HEK293 (cell line): Measurements from ENCODE around the gene USP21.

Source experiments
- ATF2 ChIP-seq: fragments of 450-650 bp; formaldehyde crosslinking; IDR thresholded peaks from 2 replicates; pipeline ENCODE4 v1.5.1; 2016; ENCODE audit warnings: missing biosample characterization, missing genetic modification characterization, low read depth
- GLIS1 ChIP-seq: fragments of 450-650 bp; formaldehyde crosslinking; IDR thresholded peaks from 2 replicates; pipeline ENCODE4 v1.5.1; 2016; ENCODE audit warnings: missing biosample characterization, missing genetic modification characterization
- SP7 ChIP-seq: fragments of 450-650 bp; formaldehyde crosslinking; IDR thresholded peaks from 2 replicates; pipeline ENCODE4 v1.5.1; 2016; ENCODE audit warnings: missing biosample characterization, missing genetic modification characterization
- TSHZ1 ChIP-seq: fragments of 450-650 bp; formaldehyde crosslinking; IDR thresholded peaks from 2 replicates; pipeline ENCODE4 v1.5.1; 2016; ENCODE audit warnings: missing biosample characterization, missing genetic modification characterization, borderline replicate concordance
- ZBTB20 ChIP-seq: fragments of 450-650 bp; formaldehyde crosslinking; IDR thresholded peaks from 2 replicates; pipeline ENCODE4 v1.5.1; 2016; ENCODE audit warnings: missing biosample characterization, missing genetic modification characterization
- ZBTB7A ChIP-seq: fragments of 450-650 bp; formaldehyde crosslinking; IDR thresholded peaks from 2 replicates; pipeline ENCODE4 v1.5.1; 2016; ENCODE audit warnings: low read depth, missing biosample characterization, missing genetic modification characterization
- ZNF311 ChIP-seq: fragments of 450-650 bp; formaldehyde crosslinking; IDR thresholded peaks from 2 replicates; pipeline ENCODE4 v1.5.1; 2017; ENCODE audit warnings: missing biosample characterization, missing genetic modification characterization, borderline replicate concordance
- ZNF404 ChIP-seq: fragments of 450-650 bp; formaldehyde crosslinking; IDR thresholded peaks from 2 replicates; pipeline ENCODE4 v1.5.1; 2017; ENCODE audit warnings: missing biosample characterization, missing genetic modification characterization
- ZNF423 ChIP-seq: fragments of 450-650 bp; formaldehyde crosslinking; IDR thresholded peaks from 2 replicates; pipeline ENCODE4 v1.5.1; 2016; ENCODE audit warnings: missing biosample characterization, missing genetic modification characterization
- ZNF510 ChIP-seq: fragments of 450-650 bp; formaldehyde crosslinking; IDR thresholded peaks from 2 replicates; pipeline ENCODE4 v1.5.1; 2018; ENCODE audit warnings: mild to moderate bottlenecking, missing genetic modification characterization, missing biosample characterization; ENCODE audit not compliant: insufficient replicate concordance
- ZNF529 ChIP-seq: fragments of 450-650 bp; formaldehyde crosslinking; IDR thresholded peaks from 2 replicates; pipeline ENCODE4 v1.5.1; 2017; ENCODE audit warnings: missing genetic modification characterization, missing biosample characterization; ENCODE audit not compliant: insufficient replicate concordance
- ZNF530 ChIP-seq: fragments of 450-650 bp; formaldehyde crosslinking; IDR thresholded peaks from 2 replicates; pipeline ENCODE4 v1.5.1; 2016; ENCODE audit warnings: low read depth, missing biosample characterization, missing genetic modification characterization
- ZNF549 ChIP-seq: fragments of 450-650 bp; IDR thresholded peaks from 2 replicates; pipeline ENCODE4 v1.5.1; 2018; ENCODE audit warnings: missing biosample characterization, missing genetic modification characterization, mild to moderate bottlenecking, inconsistent platforms, moderate library complexity
- ZNF560 ChIP-seq: fragments of 450-650 bp; formaldehyde crosslinking; IDR thresholded peaks from 2 replicates; pipeline ENCODE4 v1.5.1; 2017; ENCODE audit warnings: missing biosample characterization, missing genetic modification characterization, borderline replicate concordance
- ZNF629 ChIP-seq: fragments of 450-650 bp; formaldehyde crosslinking; IDR thresholded peaks from 2 replicates; pipeline ENCODE4 v1.5.1; 2017; ENCODE audit warnings: missing biosample characterization, missing genetic modification characterization
- ZNF639 ChIP-seq: fragments of 450-650 bp; formaldehyde crosslinking; IDR thresholded peaks from 2 replicates; pipeline ENCODE4 v1.5.1; 2016; ENCODE audit warnings: missing biosample characterization, missing genetic modification characterization
- ZNF677 ChIP-seq: fragments of 450-650 bp; IDR thresholded peaks from 2 replicates; pipeline ENCODE4 v1.5.0; 2018; ENCODE audit warnings: missing biosample characterization, mild to moderate bottlenecking, missing genetic modification characterization, moderate library complexity
- ZNF704 ChIP-seq: fragments of 450-650 bp; formaldehyde crosslinking; IDR thresholded peaks from 2 replicates; pipeline ENCODE4 v1.5.1; 2016; ENCODE audit warnings: missing biosample characterization, missing genetic modification characterization
- ZNF837 ChIP-seq: fragments of 450-650 bp; formaldehyde crosslinking; IDR thresholded peaks from 2 replicates; pipeline ENCODE4 v1.5.1; 2016; ENCODE audit warnings: missing biosample characterization, missing genetic modification characterization
- ZSCAN23 ChIP-seq: fragments of 450-650 bp; formaldehyde crosslinking; IDR thresholded peaks from 2 replicates; pipeline ENCODE4 v1.5.1; 2016; ENCODE audit warnings: missing biosample characterization, missing genetic modification characterization
- TF ChIP-seq, protein P1 (sequence below): fragments of 450-650 bp; formaldehyde crosslinking; IDR thresholded peaks from 2 replicates; pipeline ENCODE4 v1.5.1; 2016; ENCODE audit warnings: missing biosample characterization, missing genetic modification characterization, borderline replicate concordance
- TF ChIP-seq, protein P2 (sequence below): fragments of 450-650 bp; formaldehyde crosslinking; IDR thresholded peaks from 2 replicates; pipeline ENCODE4 v1.5.0; 2017; ENCODE audit warnings: missing biosample characterization, missing genetic modification characterization, borderline replicate concordance
- TF ChIP-seq, protein P3 (sequence below): fragments of 450-650 bp; formaldehyde crosslinking; IDR thresholded peaks from 2 replicates; pipeline ENCODE4 v1.5.1; 2016; ENCODE audit warnings: missing biosample characterization, missing genetic modification characterization
- TF ChIP-seq, protein P4 (sequence below): fragments of 450-650 bp; formaldehyde crosslinking; IDR thresholded peaks from 2 replicates; pipeline ENCODE4 v1.5.1; 2016; ENCODE audit warnings: missing biosample characterization, missing genetic modification characterization

USP21 gene

GRCh38 chr1:161159087-161159912 lies at the start of gene USP21 (continued):
- TF ChIP-seq TSHZ1 (tag by site-specific recombination) (no peak), ZNF629 (tag by site-specific recombination) (peak; percentile 27; the same call in 1 of the 2 replicates), ZNF560 (tag by site-specific recombination) (no peak), ZNF404 (tag by site-specific recombination) (no peak), ZNF529 (tag by site-specific recombination) (no peak), ZSCAN23 (tag by site-specific recombination) (no peak), SP7 (tag by site-specific recombination) (peak; percentile 41; the same call in 1 of the 2 replicates), ZNF837 (tag by site-specific recombination) (no peak), GLIS1 (tag by site-specific recombination) (peak; percentile 43; the same call in 1 of the 2 replicates), ZNF530 (tag by site-specific recombination) (no peak), ZNF639 (tag by site-specific recombination) (peak; percentile 51; the same call in 1 of the 2 replicates), ZNF311 (tag by site-specific recombination) (no peak), ZNF677 (tag by site-specific recombination) (no peak), ZNF423 (tag by site-specific recombination) (no peak), ZBTB20 (tag by site-specific recombination) (peak; percentile 29; the same call in 1 of the 2 replicates), ZNF704 (tag by site-specific recombination) (no peak), ZNF510 (tag by site-specific recombination) (no peak), ATF2 (tag by site-specific recombination) (no peak), ZBTB7A (tag by site-specific recombination) (no peak), ZNF549 (no peak)
- TF ChIP-seq, protein P1, sequence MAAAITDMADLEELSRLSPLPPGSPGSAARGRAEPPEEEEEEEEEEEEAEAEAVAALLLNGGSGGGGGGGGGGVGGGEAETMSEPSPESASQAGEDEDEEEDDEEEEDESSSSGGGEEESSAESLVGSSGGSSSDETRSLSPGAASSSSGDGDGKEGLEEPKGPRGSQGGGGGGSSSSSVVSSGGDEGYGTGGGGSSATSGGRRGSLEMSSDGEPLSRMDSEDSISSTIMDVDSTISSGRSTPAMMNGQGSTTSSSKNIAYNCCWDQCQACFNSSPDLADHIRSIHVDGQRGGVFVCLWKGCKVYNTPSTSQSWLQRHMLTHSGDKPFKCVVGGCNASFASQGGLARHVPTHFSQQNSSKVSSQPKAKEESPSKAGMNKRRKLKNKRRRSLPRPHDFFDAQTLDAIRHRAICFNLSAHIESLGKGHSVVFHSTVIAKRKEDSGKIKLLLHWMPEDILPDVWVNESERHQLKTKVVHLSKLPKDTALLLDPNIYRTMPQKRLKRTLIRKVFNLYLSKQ (tag by site-specific recombination), result no peak
- TF ChIP-seq, protein P2, sequence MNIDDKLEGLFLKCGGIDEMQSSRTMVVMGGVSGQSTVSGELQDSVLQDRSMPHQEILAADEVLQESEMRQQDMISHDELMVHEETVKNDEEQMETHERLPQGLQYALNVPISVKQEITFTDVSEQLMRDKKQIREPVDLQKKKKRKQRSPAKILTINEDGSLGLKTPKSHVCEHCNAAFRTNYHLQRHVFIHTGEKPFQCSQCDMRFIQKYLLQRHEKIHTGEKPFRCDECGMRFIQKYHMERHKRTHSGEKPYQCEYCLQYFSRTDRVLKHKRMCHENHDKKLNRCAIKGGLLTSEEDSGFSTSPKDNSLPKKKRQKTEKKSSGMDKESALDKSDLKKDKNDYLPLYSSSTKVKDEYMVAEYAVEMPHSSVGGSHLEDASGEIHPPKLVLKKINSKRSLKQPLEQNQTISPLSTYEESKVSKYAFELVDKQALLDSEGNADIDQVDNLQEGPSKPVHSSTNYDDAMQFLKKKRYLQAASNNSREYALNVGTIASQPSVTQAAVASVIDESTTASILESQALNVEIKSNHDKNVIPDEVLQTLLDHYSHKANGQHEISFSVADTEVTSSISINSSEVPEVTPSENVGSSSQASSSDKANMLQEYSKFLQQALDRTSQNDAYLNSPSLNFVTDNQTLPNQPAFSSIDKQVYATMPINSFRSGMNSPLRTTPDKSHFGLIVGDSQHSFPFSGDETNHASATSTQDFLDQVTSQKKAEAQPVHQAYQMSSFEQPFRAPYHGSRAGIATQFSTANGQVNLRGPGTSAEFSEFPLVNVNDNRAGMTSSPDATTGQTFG (tag by site-specific recombination), result no peak
- TF ChIP-seq, protein P3, sequence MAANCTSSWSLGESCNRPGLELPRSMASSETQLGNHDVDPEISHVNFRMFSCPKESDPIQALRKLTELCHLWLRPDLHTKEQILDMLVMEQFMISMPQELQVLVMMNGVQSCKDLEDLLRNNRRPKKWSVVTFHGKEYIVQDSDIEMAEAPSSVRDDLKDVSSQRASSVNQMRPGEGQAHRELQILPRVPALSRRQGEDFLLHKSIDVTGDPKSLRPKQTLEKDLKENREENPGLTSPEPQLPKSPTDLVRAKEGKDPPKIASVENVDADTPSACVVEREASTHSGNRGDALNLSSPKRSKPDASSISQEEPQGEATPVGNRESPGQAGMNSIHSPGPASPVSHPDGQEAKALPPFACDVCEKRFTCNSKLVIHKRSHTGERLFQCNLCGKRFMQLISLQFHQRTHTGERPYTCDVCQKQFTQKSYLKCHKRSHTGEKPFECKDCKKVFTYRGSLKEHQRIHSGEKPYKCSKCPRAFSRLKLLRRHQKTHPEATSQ (tag by site-specific recombination), result no peak
- TF ChIP-seq, protein P4, sequence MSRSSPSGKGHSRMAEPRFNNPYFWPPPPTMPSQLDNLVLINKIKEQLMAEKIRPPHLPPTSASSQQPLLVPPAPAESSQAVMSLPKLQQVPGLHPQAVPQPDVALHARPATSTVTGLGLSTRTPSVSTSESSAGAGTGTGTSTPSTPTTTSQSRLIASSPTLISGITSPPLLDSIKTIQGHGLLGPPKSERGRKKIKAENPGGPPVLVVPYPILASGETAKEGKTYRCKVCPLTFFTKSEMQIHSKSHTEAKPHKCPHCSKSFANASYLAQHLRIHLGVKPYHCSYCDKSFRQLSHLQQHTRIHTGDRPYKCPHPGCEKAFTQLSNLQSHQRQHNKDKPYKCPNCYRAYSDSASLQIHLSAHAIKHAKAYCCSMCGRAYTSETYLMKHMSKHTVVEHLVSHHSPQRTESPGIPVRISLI (tag by site-specific recombination), result no peak
